Activated T-helper 1 cell treated with anti-CD3 and anti-CD28 coated beads, Interleukin-2, amount 50 U/mL, for 16 hours (primary cell): ENCODE results near the gene B3GNT5.

Source experiments
- DNase-seq, 2 donors: peaks; one replicate each; pipeline ENCODE4 v3.0.0-alpha.2; 2020; ENCODE audit warnings: low read depth in 1 of 2, low spot score in 1 of 2

The B3GNT5 gene

GRCh38 chr3:183252973-183253527, at the start of gene B3GNT5:
TSS of gene B3GNT5 (plus strand) at chr3:183253253. CDS start at chr3:183269799, 16,546 bp downstream.
- DNase-seq = no peak

GRCh38 chr3:183203670-183204069, 49.4 kb upstream of the B3GNT5 start:
- no peak for DNase-seq

- no peak for DNase-seq
Observed at GRCh38 chr3:183208260-183208659, 44.8 kb upstream of the B3GNT5 start.

- DNase-seq = no peak
Observed at GRCh38 chr3:183208800-183209199, 44.3 kb upstream of the B3GNT5 start.

- DNase-seq = no peak
Observed at GRCh38 chr3:183210341-183210740, 42.7 kb upstream of the B3GNT5 start.

- DNase-seq = no peak
Observed at GRCh38 chr3:183210862-183211341, 42.2 kb upstream of the B3GNT5 start.

- no peak for DNase-seq
Observed at GRCh38 chr3:183211352-183211751, 41.7 kb upstream of the B3GNT5 start.

GRCh38 chr3:183212096-183212495, 41.0 kb upstream of the B3GNT5 start:
- no peak for DNase-seq

- no peak for DNase-seq
Observed at GRCh38 chr3:183212565-183212964, 40.5 kb upstream of the B3GNT5 start.

GRCh38 chr3:183213415-183214276, 39.4 kb upstream of the B3GNT5 start:
- DNase-seq = no peak

- DNase-seq = no peak
Observed at GRCh38 chr3:183214277-183214612, 38.8 kb upstream of the B3GNT5 start.

- no peak for DNase-seq
Observed at GRCh38 chr3:183215591-183216202, 37.4 kb upstream of the B3GNT5 start.

- no peak for DNase-seq
Observed at GRCh38 chr3:183217548-183218332, 35.3 kb upstream of the B3GNT5 start.

- DNase-seq = no peak
Observed at GRCh38 chr3:183218826-183219225, 34.2 kb upstream of the B3GNT5 start.

- no peak for DNase-seq
Observed at GRCh38 chr3:183220828-183221227, 32.2 kb upstream of the B3GNT5 start.

GRCh38 chr3:183222631-183223235, 30.3 kb upstream of the B3GNT5 start:
- no peak for DNase-seq

GRCh38 chr3:183224180-183224970, 28.7 kb upstream of the B3GNT5 start:
- DNase-seq = no peak

GRCh38 chr3:183226333-183226890, 26.6 kb upstream of the B3GNT5 start:
- DNase-seq = no peak

GRCh38 chr3:183227586-183227985, 25.5 kb upstream of the B3GNT5 start:
- no peak for DNase-seq

- no peak for DNase-seq
Observed at GRCh38 chr3:183229178-183229577, 23.9 kb upstream of the B3GNT5 start.
